ENCODE measurements around the gene STING1.
"Not testable (repeated sequence)": the region's sequence is repeated elsewhere in the genome, so short reads cannot be mapped to it uniquely, and the experiment has no call there.

Gene STING1

GRCh38 chr5:139501381-139501780 is 18.8 kb upstream of the STING1 start:
- no peak for DNase-seq (ENCODE audit: insufficient read length, low spot score)
- FAIRE-seq: no peak
- no peak for TF ChIP-seq CTCF (IDR thresholded peaks at IDR 0.05; ENCODE audit: insufficient read depth, missing control alignments)

GRCh38 chr5:139495638-139496435 is 13.3 kb upstream of the STING1 start:
- DNase-seq (ENCODE audit: insufficient read length, low spot score) (no peak), FAIRE-seq (no peak)
- TF ChIP-seq CTCF (IDR thresholded peaks at IDR 0.05; ENCODE audit: insufficient read depth, missing control alignments): no peak

- TF ChIP-seq CTCF (IDR thresholded peaks at IDR 0.05; ENCODE audit: insufficient read depth, missing control alignments): no peak
- FAIRE-seq: no peak
- DNase-seq (ENCODE audit: insufficient read length, low spot score): no peak
Observed at GRCh38 chr5:139494832-139495231, 12.3 kb upstream of the STING1 start.

GRCh38 chr5:139494256-139494655 is 11.7 kb upstream of the STING1 start:
- no peak for FAIRE-seq
- no peak for TF ChIP-seq CTCF (IDR thresholded peaks at IDR 0.05; ENCODE audit: insufficient read depth, missing control alignments)
- no peak for DNase-seq (ENCODE audit: insufficient read length, low spot score)

GRCh38 chr5:139492700-139493192 is 10.2 kb upstream of the STING1 start:
- DNase-seq (ENCODE audit: insufficient read length, low spot score): no peak
- no peak for TF ChIP-seq CTCF (IDR thresholded peaks at IDR 0.05; ENCODE audit: insufficient read depth, missing control alignments)

GRCh38 chr5:139488260-139488659 is 5.7 kb upstream of the STING1 start:
- no peak for TF ChIP-seq CTCF (IDR thresholded peaks at IDR 0.05; ENCODE audit: insufficient read depth, missing control alignments)
- FAIRE-seq: no peak
- no peak for DNase-seq (ENCODE audit: insufficient read length, low spot score)

More at GRCh38 chr5:139492700-139493192, 10.2 kb upstream of the STING1 start:
- no peak for FAIRE-seq

GRCh38 chr5:139486201-139486600 is 3.6 kb upstream of the STING1 start:
- FAIRE-seq: no peak
- no peak for TF ChIP-seq CTCF (IDR thresholded peaks at IDR 0.05; ENCODE audit: insufficient read depth, missing control alignments)

GRCh38 chr5:139482890-139483208 is 291 bp upstream of the STING1 start:
- not testable (repeated sequence) for FAIRE-seq; DNase-seq (ENCODE audit: insufficient read length, low spot score)

More at GRCh38 chr5:139486201-139486600, 3.6 kb upstream of the STING1 start:
- no peak for DNase-seq (ENCODE audit: insufficient read length, low spot score)

All from D721Med (cell line).